WERI-Rb-1 (cell line): ENCODE data around the gene MEST.
"Not testable (repeated sequence)": the region's sequence is repeated elsewhere in the genome, so short reads cannot be mapped to it uniquely, and the experiment has no call there.

Source experiments
- DNase-seq: peaks from one replicate; pipeline ENCODE4 v3.0.0-alpha.2; 2020
- H3K27ac ChIP-seq: fragments of 250-450 bp; sonication (Bioruptor Pico); 2 replicates; pipeline ENCODE4 v1.5.1; 2020; ENCODE audit warnings: mild to moderate bottlenecking, moderate library complexity
- H3K27me3 ChIP-seq: fragments of 250-450 bp; sonication (Bioruptor Pico); 2 replicates; pipeline ENCODE4 v1.5.1; 2021; ENCODE audit warnings: mild to moderate bottlenecking, low read depth, moderate library complexity; ENCODE audit not compliant: insufficient read depth, severe bottlenecking
- H3K36me3 ChIP-seq: fragments of 250-450 bp; sonication (Bioruptor Pico); 2 replicates; pipeline ENCODE4 v1.5.1; 2020; ENCODE audit warnings: mild to moderate bottlenecking, moderate library complexity
- H3K4me3 ChIP-seq: 2 replicates; pipeline ENCODE4 v1.5.1; 2011; ENCODE audit warnings: low read depth, mild to moderate bottlenecking, control low read depth, low read length
- H3K9me3 ChIP-seq: fragments of 250-450 bp; sonication (Bioruptor Pico); 2 replicates; pipeline ENCODE4 v1.5.1; 2021; ENCODE audit warnings: mild to moderate bottlenecking, moderate library complexity; ENCODE audit not compliant: severe bottlenecking
- CTCF ChIP-seq: IDR thresholded peaks from 2 replicates; pipeline ENCODE4 v1.5.1; 2011; ENCODE audit warnings: low read depth, mild to moderate bottlenecking, control low read depth, inconsistent platforms, low read length

Gene MEST

GRCh38 chr7:130491841-130492522 lies at the start of gene MEST:
Gene MEST (plus strand): TSS chr7:130492085. CDS start chr7:130492314, 229 bp downstream.
- no peak for DNase-seq
- no peaks in the 10 kb centered on the region for H3K27me3 ChIP-seq
- H3K4me3 ChIP-seq = no peak within 1 kb of the TSS
- H3K27ac ChIP-seq = no peak within 1 kb of the TSS
- H3K36me3 ChIP-seq = no peaks in the 10 kb centered on the region
- no peak for TF ChIP-seq CTCF
- peaks cover 11% of the 10 kb centered on the region for H3K9me3 ChIP-seq

GRCh38 chr7:130442601-130443000 lies 49.3 kb upstream of the MEST start:
- no peak overlapping the region for H3K27ac ChIP-seq
- peaks cover 3% of the 10 kb centered on the region; the same call in 1 of the 2 replicates for H3K36me3 ChIP-seq
- DNase-seq = no peak
- no peaks in the 10 kb centered on the region for H3K27me3 ChIP-seq
- TF ChIP-seq CTCF = no peak
- H3K4me3 ChIP-seq = no peak overlapping the region
- peaks cover 9% of the 10 kb centered on the region for H3K9me3 ChIP-seq

- H3K9me3 ChIP-seq = peaks cover 18% of the 10 kb centered on the region
- H3K27me3 ChIP-seq = no peaks in the 10 kb centered on the region
- DNase-seq = no peak
- no peak overlapping the region for H3K4me3 ChIP-seq
- TF ChIP-seq CTCF = no peak
- H3K36me3 ChIP-seq = peaks cover 3% of the 10 kb centered on the region; the same call in 1 of the 2 replicates
- H3K27ac ChIP-seq = no peak overlapping the region
Observed at GRCh38 chr7:130444234-130444633, 47.7 kb upstream of the MEST start.

GRCh38 chr7:130444751-130445407 lies 47.0 kb upstream of the MEST start:
- no peaks in the 10 kb centered on the region for H3K27me3 ChIP-seq
- no peak for DNase-seq
- H3K27ac ChIP-seq = no peak overlapping the region
- H3K9me3 ChIP-seq = peaks cover 18% of the 10 kb centered on the region
- peaks cover 3% of the 10 kb centered on the region; the same call in 1 of the 2 replicates for H3K36me3 ChIP-seq
- H3K4me3 ChIP-seq = no peak overlapping the region
- no peak for TF ChIP-seq CTCF

GRCh38 chr7:130446259-130446658 lies 45.6 kb upstream of the MEST start:
- no peak overlapping the region for H3K27ac ChIP-seq
- no peak for TF ChIP-seq CTCF

GRCh38 chr7:130451344-130451743 lies 40.5 kb upstream of the MEST start:
- H3K4me3 ChIP-seq, H3K27ac ChIP-seq, H3K27me3 ChIP-seq, H3K36me3 ChIP-seq, DNase-seq, H3K9me3 ChIP-seq: not testable (repeated sequence)

More at GRCh38 chr7:130446259-130446658, 45.6 kb upstream of the MEST start:
- Histone ChIP-seq H3K4me3 (no peak overlapping the region), H3K36me3 (no peaks in the 10 kb centered on the region), H3K9me3 (peaks cover 10% of the 10 kb centered on the region), H3K27me3 (no peaks in the 10 kb centered on the region)
- no peak for DNase-seq
